GM23338 (cell line): Measurements from ENCODE around the gene SVIP. TPM values are rescaled to one million over a fixed set of nuclear protein-coding genes. Genes with fewer than 3 reads are reported as not detected.

ENCODE experiments used
- ATAC-seq: fragments of 200-7000 bp; cut with Tn5 transposase; 3 replicates; pipeline ENCODE4 v1.9.1; 2020
- DNase-seq: peaks from one replicate; pipeline ENCODE4 v3.0.0-alpha.2; 2015; ENCODE audit warnings: low spot score
- H2AFZ ChIP-seq: fragments of 200-600 bp; sonication (generic); 2 replicates; pipeline ENCODE4 v1.8.0; 2016; ENCODE audit warnings: antibody characterized with exemption, mild to moderate bottlenecking, moderate library complexity
- H3F3A ChIP-seq: fragments of 200-600 bp; sonication (generic); replicated peaks from 2 replicates; pipeline ENCODE4 v1.8.0; 2017; ENCODE audit warnings: antibody characterized with exemption, mixed run types, low read depth
- H3K27ac ChIP-seq: fragments of 200-600 bp; sonication (generic); 2 replicates; pipeline ENCODE4 v1.6.1; 2016; ENCODE audit warnings: low read depth
- H3K27me3 ChIP-seq: fragments of 200-600 bp; sonication (generic); 2 replicates; pipeline ENCODE4 v1.8.0; 2016; ENCODE audit warnings: mild to moderate bottlenecking, mixed run types, moderate library complexity; ENCODE audit not compliant: insufficient read depth
- H3K36me3 ChIP-seq: fragments of 200-600 bp; sonication (generic); 2 replicates; pipeline ENCODE4 v1.8.0; 2016; ENCODE audit warnings: mild to moderate bottlenecking; ENCODE audit not compliant: insufficient read depth
- H3K4me1 ChIP-seq: fragments of 200-600 bp; sonication (generic); 2 replicates; pipeline ENCODE4 v1.8.0; 2016; ENCODE audit warnings: mild to moderate bottlenecking, moderate library complexity; ENCODE audit not compliant: insufficient read depth
- H3K4me2 ChIP-seq: fragments of 200-600 bp; sonication (generic); 2 replicates; pipeline ENCODE4 v1.7.1; 2017; ENCODE audit warnings: mixed run types
- H3K4me3 ChIP-seq: fragments of 200-600 bp; sonication (generic); 2 replicates; pipeline ENCODE4 v1.6.1; 2016; ENCODE audit warnings: mixed run types
- H3K79me2 ChIP-seq: fragments of 200-600 bp; sonication (generic); replicated peaks from 2 replicates; pipeline ENCODE4 v1.8.0; 2017; ENCODE audit warnings: mild to moderate bottlenecking; ENCODE audit not compliant: insufficient read depth
- H3K9me2 ChIP-seq: fragments of 200-600 bp; sonication (generic); 2 replicates; pipeline ENCODE4 v1.8.0; 2017; ENCODE audit not compliant: insufficient read depth
- H4K20me1 ChIP-seq: fragments of 200-600 bp; sonication (generic); replicated peaks from 2 replicates; pipeline ENCODE4 v1.8.0; 2017; ENCODE audit warnings: mild to moderate bottlenecking; ENCODE audit not compliant: insufficient read depth
- H3K27ac Mint-ChIP-seq: 2 replicates; pipeline ENCODE4 v1.8.0; 2020; ENCODE audit warnings: inconsistent platforms, mild to moderate bottlenecking, moderate library complexity, mixed read lengths
- H3K27me3 Mint-ChIP-seq: 3 replicates; pipeline ENCODE4 v1.8.0; 2022; ENCODE audit warnings: low read depth, mild to moderate bottlenecking, moderate library complexity, mixed read lengths, inconsistent platforms; ENCODE audit not compliant: insufficient read depth, poor library complexity
- H3K36me3 Mint-ChIP-seq: 3 replicates; pipeline ENCODE4 v1.8.0; 2021; ENCODE audit warnings: low read depth, mild to moderate bottlenecking, inconsistent platforms, moderate library complexity, mixed read lengths
- H3K4me1 Mint-ChIP-seq: 3 replicates; pipeline ENCODE4 v1.8.0; 2020; ENCODE audit warnings: mild to moderate bottlenecking, inconsistent platforms, mixed read lengths
- H3K4me3 Mint-ChIP-seq: 3 replicates; pipeline ENCODE4 v1.8.0; 2021; ENCODE audit warnings: moderate library complexity, mild to moderate bottlenecking, inconsistent platforms, mixed read lengths
- H3K9me3 Mint-ChIP-seq: 3 replicates; pipeline ENCODE4 v1.8.0; 2020; ENCODE audit warnings: moderate library complexity, mild to moderate bottlenecking, inconsistent platforms, mixed read lengths
- CREB1 ChIP-seq: fragments of 250-450 bp; sonication (Bioruptor Pico); IDR thresholded peaks from 2 replicates; pipeline ENCODE4 v1.5.0; 2020; ENCODE audit warnings: low read depth, mild to moderate bottlenecking, moderate library complexity
- EZH2 ChIP-seq: fragments of 200-600 bp; sonication (generic); IDR thresholded peaks from one replicate; pipeline ENCODE4 v1.8.0; 2017; ENCODE audit warnings: antibody characterized with exemption, mild to moderate bottlenecking, low read depth; ENCODE audit not compliant: unreplicated experiment
- EZH2phosphoT487 ChIP-seq: fragments of 200-600 bp; sonication (generic); IDR thresholded peaks from one replicate; pipeline ENCODE4 v1.8.1; 2018; ENCODE audit warnings: antibody characterized with exemption; ENCODE audit not compliant: unreplicated experiment
- JUNB ChIP-seq: IDR thresholded peaks from one replicate; pipeline ENCODE4 v1.6.1; 2016; ENCODE audit warnings: antibody characterized with exemption; ENCODE audit not compliant: unreplicated experiment
- NANOG ChIP-seq: IDR thresholded peaks from 2 replicates; pipeline ENCODE4 v1.6.1; 2016; ENCODE audit warnings: antibody characterized with exemption, borderline replicate concordance
- POLR2AphosphoS5 ChIP-seq: IDR thresholded peaks from 2 replicates; pipeline ENCODE4 v1.6.1; 2016; ENCODE audit warnings: antibody characterized with exemption, low read depth
- STAT1 ChIP-seq: IDR thresholded peaks from one replicate; pipeline ENCODE4 v1.6.1; 2016; ENCODE audit warnings: antibody characterized with exemption; ENCODE audit not compliant: unreplicated experiment
- ZNF114 ChIP-seq: fragments of 250-450 bp; sonication (Bioruptor Pico); IDR thresholded peaks from 2 replicates; pipeline ENCODE4 v1.5.0; 2020; ENCODE audit warnings: mild to moderate bottlenecking, moderate library complexity
- ZNF331 ChIP-seq: fragments of 250-450 bp; sonication (Bioruptor Pico); IDR thresholded peaks from 2 replicates; pipeline ENCODE4 v1.5.0; 2020; ENCODE audit warnings: low read depth, mild to moderate bottlenecking, moderate library complexity
- ZNF462 ChIP-seq: fragments of 250-450 bp; sonication (Bioruptor Pico); IDR thresholded peaks from 2 replicates; pipeline ENCODE4 v1.5.0; 2020; ENCODE audit warnings: mild to moderate bottlenecking, moderate library complexity
- polyA plus RNA-seq: library from polyadenylated mRNA; unstranded; fragments of >200 nt; fragmentation: Nextera tagmentation; extraction: Ambion mirVana; gene quantifications from 2 replicates; pipeline ENCODE4 v1.2.1, GENCODE V29; 2016
- total RNA-seq: library from RNA; depleted of rRNA; stranded (reverse); fragments of >200 nt; shearing (Covaris generic); gene quantifications from 2 replicates; pipeline ENCODE4 v1.2.3, GENCODE V29; 2014
- TF ChIP-seq, protein P1 (sequence below): IDR thresholded peaks from 2 replicates; pipeline ENCODE4 v1.6.1; 2016; ENCODE audit warnings: antibody characterized with exemption
- TF ChIP-seq, protein P2 (sequence below): IDR thresholded peaks from one replicate; pipeline ENCODE4 v1.6.1; 2018; ENCODE audit warnings: antibody characterized with exemption; ENCODE audit not compliant: unreplicated experiment
- TF ChIP-seq, protein P3 (sequence below), 2 experiments: fragments of 200-600 bp in 1 of 2; sonication (generic) in 1 of 2; conservative IDR thresholded peaks; 2 replicates each; pipeline versions ENCODE4 v1.5.1 to v1.6.1; 2016 to 2017; ENCODE audit warnings: antibody characterized with exemption in 2 of 2, low read depth in 2 of 2, mild to moderate bottlenecking in 2 of 2, moderate library complexity in 1 of 2

The SVIP gene
- total and polyA plus RNA-seq, 2 experiments from 2014 or later: 4.1 to 13.5 TPM

GRCh38 chr11:22878604-22879003, 49.0 kb upstream of the SVIP start:
- Mint-ChIP-seq H3K9me3 (no peaks in the 10 kb centered on the region), H3K4me1 (peaks cover 3% of the 10 kb centered on the region; the same call in 1 of the 3 replicates), H3K27ac (no peak overlapping the region), H3K27me3 (no peaks in the 10 kb centered on the region), H3K36me3 (no peaks in the 10 kb centered on the region), H3K4me3 (no peak overlapping the region)
- no peak for TF ChIP-seq EZH2phosphoT487
- no peak for TF ChIP-seq EZH2
- no peak for TF ChIP-seq NANOG
- TF ChIP-seq ZNF331 (CRISPR knock-in tag): no peak
- TF ChIP-seq CREB1: no peak
- TF ChIP-seq STAT1: no peak
- no peak for TF ChIP-seq JUNB
- no peak for TF ChIP-seq ZNF462
- TF ChIP-seq, protein P1, sequence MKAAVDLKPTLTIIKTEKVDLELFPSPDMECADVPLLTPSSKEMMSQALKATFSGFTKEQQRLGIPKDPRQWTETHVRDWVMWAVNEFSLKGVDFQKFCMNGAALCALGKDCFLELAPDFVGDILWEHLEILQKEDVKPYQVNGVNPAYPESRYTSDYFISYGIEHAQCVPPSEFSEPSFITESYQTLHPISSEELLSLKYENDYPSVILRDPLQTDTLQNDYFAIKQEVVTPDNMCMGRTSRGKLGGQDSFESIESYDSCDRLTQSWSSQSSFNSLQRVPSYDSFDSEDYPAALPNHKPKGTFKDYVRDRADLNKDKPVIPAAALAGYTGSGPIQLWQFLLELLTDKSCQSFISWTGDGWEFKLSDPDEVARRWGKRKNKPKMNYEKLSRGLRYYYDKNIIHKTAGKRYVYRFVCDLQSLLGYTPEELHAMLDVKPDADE: no peak
- no peak for TF ChIP-seq ZNF114
- TF ChIP-seq, protein P2, sequence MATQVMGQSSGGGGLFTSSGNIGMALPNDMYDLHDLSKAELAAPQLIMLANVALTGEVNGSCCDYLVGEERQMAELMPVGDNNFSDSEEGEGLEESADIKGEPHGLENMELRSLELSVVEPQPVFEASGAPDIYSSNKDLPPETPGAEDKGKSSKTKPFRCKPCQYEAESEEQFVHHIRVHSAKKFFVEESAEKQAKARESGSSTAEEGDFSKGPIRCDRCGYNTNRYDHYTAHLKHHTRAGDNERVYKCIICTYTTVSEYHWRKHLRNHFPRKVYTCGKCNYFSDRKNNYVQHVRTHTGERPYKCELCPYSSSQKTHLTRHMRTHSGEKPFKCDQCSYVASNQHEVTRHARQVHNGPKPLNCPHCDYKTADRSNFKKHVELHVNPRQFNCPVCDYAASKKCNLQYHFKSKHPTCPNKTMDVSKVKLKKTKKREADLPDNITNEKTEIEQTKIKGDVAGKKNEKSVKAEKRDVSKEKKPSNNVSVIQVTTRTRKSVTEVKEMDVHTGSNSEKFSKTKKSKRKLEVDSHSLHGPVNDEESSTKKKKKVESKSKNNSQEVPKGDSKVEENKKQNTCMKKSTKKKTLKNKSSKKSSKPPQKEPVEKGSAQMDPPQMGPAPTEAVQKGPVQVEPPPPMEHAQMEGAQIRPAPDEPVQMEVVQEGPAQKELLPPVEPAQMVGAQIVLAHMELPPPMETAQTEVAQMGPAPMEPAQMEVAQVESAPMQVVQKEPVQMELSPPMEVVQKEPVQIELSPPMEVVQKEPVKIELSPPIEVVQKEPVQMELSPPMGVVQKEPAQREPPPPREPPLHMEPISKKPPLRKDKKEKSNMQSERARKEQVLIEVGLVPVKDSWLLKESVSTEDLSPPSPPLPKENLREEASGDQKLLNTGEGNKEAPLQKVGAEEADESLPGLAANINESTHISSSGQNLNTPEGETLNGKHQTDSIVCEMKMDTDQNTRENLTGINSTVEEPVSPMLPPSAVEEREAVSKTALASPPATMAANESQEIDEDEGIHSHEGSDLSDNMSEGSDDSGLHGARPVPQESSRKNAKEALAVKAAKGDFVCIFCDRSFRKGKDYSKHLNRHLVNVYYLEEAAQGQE: no peak
- TF ChIP-seq, protein P3, sequence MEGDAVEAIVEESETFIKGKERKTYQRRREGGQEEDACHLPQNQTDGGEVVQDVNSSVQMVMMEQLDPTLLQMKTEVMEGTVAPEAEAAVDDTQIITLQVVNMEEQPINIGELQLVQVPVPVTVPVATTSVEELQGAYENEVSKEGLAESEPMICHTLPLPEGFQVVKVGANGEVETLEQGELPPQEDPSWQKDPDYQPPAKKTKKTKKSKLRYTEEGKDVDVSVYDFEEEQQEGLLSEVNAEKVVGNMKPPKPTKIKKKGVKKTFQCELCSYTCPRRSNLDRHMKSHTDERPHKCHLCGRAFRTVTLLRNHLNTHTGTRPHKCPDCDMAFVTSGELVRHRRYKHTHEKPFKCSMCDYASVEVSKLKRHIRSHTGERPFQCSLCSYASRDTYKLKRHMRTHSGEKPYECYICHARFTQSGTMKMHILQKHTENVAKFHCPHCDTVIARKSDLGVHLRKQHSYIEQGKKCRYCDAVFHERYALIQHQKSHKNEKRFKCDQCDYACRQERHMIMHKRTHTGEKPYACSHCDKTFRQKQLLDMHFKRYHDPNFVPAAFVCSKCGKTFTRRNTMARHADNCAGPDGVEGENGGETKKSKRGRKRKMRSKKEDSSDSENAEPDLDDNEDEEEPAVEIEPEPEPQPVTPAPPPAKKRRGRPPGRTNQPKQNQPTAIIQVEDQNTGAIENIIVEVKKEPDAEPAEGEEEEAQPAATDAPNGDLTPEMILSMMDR (conservative IDR thresholded peaks at IDR 0.05; ENCODE audit: low read depth in 2 of 2): no peak
- no peak for TF ChIP-seq POLR2AphosphoS5
- no peaks in the 10 kb centered on the region for H3K36me3 ChIP-seq
- H3K4me2 ChIP-seq: no peak overlapping the region
- no peaks in the 10 kb centered on the region for H3K27me3 ChIP-seq
- peaks cover 12% of the 10 kb centered on the region for H3K4me1 ChIP-seq
- H3F3A ChIP-seq: no peaks in the 10 kb centered on the region
- H4K20me1 ChIP-seq: no peaks in the 10 kb centered on the region
- H3K4me3 ChIP-seq: no peak overlapping the region
- no peak overlapping the region for H2AFZ ChIP-seq
- no peak overlapping the region for H3K27ac ChIP-seq
- no peaks in the 10 kb centered on the region for H3K79me2 ChIP-seq
- H3K9me2 ChIP-seq: no peaks in the 10 kb centered on the region
- ATAC-seq: no peak
- DNase-seq: no peak
